Stimulated activated CD8-positive, alpha-beta memory T cell treated with anti-CD3 and anti-CD28 coated beads, Interleukin-2, amount 100 ng/mL, for 1 hour (primary cell): ENCODE measurements around the gene SCN4B.

ENCODE experiments used
- DNase-seq, 2 donors: peaks; one replicate each; pipeline ENCODE4 v3.0.0-alpha.2; 2020; ENCODE audit warnings: low read depth in 2 of 2

SCN4B gene

DNA sequence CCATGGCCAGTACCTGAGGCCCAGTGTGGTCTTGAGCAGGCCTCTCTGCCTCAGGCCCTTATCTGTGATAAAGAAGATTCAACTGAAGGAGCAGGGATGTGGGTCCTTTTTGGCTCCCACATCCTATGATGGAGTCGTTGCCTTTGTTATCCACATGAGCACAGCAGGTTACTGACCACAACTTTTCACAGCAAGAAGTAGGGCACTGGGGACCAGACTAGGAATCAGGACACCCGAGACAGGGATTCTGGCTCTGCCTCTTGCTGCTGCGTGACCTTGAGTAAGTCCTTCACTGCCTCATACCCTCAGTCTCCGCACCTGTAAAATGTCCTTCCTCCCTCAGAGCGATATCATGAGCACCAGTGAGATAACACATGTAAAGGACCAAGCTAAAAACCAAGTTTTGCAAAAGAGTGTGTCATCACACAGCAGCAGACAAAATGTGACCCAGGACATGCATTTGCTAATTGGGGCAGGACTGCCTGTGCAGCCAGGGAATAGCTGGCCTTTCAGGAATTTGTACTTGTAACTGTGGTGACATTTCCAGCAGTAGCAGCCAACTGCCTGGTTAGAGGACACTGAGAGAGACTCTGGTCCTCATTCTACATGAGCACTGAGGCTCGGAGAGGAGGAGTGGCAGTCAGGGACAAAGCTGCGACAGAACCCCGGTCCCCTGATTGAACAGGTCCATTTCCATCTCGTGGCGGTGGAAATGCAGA, 52.6 kb downstream of the SCN4B start:
- DNase-seq: no peak

DNA sequence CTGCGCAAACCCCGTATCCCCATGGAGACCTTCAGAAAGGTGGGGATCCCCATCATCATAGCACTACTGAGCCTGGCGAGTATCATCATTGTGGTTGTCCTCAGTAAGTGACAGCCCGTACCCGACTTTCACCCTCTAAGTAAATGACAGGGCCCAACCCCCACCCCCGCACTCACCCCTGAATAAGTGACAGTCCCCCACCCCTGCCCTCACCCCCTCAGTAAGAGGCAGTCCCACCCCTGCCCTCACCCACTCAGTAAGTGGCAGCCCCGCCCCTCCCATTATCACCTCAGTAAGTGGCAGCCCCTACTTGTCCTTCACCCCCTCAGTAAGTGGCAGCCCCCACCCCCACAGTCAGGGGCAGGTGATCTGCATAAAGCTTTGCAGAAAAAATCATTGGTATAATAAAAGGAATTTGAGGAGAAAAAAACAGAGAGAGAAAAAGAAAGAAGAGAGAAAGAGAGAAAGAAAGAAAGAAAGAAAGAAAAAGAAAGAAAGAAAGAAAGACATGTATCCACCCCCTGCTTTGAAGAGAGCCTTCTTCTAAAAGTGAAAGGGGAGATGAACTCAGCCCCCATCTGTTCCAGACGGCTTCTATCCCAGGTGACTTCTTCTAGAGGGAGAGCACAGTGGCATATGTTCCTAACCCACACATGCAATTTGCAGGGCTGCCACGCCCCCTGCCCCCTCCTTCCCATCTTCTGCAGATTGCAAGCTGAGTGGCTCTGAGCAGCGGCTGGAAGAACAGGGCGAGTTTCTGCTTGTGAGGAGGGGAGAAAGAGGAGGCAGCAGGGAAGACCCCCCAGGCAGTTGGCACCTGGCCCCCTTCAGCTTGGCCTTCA, 53.4 kb downstream of the SCN4B start:
- no peak for DNase-seq

DNA sequence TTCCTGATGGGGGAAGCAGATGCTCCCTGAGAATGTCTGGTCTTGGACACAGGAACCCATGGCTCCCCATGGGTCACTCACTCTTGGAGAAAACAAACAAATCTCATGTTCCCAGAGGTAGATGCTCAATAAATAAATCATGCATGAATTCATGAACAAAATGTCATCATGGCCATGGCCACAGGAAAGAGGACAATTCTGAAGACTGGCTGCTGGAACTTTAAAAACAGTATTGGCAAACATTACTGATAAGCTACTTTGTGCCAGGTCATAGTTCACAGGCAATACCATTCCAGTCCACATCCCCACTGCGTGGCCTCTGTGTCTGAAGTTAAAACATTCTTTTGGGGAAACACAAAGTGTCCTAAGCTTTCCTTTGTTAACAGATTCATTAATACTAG, 56.7 kb downstream of the SCN4B start:
- DNase-seq: no peak

DNA sequence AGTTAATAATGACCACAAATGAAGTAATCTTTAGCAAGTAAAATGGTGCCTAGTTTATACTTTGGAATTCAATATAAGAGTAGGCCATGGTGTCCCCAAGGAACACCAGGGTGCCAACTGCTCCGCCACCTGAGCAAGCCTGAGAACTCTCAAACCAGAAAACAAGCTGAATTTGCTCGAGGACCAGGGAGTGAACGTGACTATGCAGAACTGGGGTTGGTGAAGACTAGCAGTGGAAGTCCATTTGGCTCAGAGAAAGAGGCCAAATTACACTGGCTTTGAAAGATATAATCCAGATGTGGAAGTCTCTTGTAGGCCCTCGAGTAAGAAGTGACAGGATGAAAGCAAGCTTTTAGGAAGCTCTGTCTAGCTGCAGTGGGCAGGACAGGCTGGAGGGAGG, 57.1 kb downstream of the SCN4B start:
- no peak for DNase-seq

DNA sequence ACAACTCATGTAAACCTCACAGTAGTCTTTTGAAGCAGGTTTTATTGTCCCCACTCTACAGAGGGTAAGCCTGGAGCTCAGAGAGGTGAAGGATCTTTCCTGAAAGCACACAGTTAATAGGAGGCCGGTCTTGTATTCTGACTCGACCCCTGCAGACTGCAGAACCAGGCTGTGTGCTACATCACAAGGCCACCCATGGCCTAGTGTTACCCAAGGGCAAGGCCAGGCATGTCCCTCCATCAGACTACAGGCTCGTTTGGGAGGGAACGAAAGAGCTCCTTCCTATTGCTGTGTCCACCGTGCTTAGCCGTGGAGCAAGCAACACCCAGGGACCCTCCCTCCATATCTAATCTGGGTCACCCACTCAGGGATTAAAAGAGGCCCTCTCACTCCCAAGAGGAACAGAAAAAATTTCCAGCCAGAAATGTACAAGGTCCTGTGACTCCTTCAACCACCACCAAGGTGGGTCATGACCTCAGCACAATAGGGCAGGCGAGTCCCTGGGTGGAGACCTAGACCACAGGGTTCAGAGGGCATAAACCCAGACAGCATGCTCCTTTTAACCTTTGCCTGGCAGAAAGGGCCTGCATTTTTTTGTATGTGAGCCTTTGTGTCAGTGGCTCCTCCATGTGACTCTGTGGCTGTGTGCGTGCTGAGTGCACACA, 59.6 kb downstream of the SCN4B start:
- no peak for DNase-seq

DNA sequence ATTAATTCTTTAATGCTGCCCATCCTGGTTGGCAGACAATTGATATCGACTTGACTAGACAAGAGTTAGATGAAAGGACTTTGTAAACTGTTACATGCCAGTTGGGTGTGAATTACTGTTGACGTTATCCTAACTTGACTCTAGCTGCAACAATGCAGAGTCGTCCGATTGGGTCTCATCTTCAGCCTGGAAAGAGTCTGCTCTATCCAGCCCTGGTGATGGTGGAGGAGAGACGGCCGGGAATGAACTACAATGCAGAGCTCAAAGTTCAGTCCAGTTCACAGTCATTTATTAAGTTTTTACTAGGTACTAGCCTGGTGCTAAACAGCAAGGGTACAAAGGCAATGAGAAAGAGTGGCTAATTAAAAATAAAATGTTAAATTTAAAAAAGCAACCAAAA, 60.9 kb downstream of the SCN4B start:
- no peak for DNase-seq

DNA sequence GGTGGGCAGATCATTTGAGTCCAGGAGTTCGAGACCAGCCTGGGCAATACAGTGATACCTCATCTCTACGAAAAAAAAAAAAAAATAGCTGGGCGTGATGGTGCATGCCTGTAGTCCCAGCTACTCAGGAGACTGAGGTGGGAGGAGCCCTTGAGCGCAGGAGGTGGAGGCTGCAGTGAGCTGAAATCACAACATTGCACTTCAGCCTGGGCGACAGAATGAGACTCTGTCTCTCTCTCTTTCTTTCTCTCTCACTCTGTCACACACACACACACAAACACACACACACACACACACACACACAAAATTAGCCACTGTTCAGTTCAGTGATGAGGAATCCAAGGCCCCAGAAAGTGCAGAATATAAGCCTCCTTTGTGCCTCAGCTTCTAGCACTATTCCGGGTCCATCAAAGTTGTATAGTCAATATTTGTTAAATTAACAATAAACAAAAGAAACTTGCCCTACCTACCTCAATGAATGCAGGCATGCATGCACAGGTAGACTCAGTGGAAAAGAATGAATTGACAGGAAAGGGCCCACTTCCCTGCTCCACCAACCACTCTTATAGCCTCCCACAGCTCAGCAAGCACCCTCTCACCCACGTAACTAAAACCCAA, 62.0 kb downstream of the SCN4B start:
- DNase-seq: no peak

DNA sequence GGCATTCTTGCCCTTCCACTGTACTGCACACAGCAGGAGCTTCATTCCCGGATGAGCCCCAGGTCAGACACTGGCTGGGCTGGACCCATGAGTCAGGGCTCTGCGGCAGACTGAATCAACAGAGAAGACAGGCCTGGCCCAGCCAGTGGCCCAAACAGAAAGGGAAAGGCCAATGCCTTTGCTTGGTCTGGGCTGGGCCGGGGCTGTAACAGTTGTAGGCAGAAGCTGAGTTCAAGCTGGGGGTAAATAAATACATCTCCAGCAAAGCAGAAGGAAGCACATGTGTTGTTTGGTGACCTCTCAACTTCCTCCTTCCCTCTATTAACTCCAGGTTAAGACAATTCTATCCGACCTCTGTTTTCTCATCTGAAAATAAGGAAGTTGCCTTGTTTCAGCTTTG, 64.1 kb downstream of the SCN4B start:
- no peak for DNase-seq

DNA sequence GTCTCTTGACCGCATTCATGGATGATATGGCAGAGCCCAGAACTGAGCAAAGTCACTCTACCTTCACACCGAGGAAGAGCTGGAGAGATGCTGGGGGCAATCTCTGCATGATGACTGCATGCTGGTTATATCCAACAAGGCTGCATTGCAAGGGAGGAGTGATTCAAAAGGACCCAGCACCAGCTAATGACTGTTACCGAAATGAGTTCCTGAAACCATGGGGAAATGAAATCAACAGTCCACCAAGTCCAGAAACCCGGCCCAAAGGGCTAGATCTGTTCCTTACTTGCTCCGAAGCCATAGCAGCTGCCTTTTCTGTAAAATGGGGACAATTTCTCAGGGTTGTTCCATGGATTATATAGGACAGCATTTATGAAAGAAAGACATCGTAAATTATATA, 64.7 kb downstream of the SCN4B start:
- DNase-seq: no peak

DNA sequence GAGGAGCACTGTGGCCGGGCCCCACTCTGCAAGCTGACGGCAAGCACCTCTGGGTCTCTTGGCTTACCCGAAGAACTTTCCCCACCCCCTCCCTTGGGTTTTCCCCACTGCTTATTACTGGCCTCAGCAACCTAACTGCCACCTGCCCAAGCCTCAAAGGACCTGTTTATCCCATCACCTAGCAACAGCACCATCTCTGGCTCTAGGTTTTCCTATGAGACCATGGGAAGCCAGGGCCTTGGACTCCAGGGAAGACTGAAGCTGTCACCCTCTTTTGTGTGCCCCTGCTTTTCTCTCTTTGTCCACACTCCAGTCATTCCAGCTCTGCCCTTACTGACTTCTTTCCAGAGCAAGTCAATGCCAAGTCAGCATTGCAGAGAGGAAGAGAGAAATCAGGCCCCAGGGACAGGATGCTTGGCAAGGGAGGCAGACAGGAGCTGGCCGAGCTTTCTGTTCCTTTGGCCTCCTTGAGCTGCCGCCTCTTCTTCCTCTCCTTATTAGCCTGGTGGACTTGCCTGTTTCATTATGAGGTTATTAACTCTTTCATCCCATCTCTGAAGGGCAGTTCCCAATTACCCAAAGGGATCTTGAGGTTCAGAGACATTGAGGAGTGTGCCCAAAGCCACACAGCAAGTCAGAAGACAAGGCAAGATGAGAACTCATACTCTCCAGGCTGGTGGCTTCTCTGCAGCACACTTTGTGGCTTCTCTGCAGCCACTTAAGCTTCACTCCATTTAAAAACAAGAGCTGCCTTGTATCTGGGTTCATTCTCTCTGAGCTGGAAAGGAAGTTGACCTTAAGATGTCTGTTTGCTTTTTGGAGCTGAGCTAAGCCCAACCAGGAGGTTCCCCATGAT, 65.5 kb downstream of the SCN4B start, which contains the start of gene SMIM35:
Gene SMIM35, minus strand, starts transcription at position 51 of the 856 bp plus-strand sequence. CDS start 206 bp downstream, outside the sequence.
- DNase-seq: no peak

DNA sequence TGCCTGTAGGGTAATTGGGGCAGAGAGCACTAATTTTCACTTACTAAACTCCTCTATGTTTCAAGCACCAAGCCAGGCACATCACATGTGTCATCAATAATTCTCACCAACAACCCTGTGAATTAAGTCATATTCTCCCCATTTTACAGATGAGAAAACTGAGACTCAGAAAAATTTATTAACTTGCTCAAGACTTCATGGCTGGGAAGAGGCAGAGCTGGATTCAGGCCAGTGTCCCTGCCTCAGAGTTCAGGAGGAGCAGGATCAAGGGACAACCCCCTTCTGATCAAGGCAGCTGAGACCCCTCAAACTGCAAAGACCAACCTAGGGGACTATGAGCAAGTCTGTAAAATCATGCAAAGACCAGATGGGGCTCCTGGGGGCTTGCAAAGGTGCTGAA, 68.0 kb downstream of the SCN4B start:
- DNase-seq: no peak

DNA sequence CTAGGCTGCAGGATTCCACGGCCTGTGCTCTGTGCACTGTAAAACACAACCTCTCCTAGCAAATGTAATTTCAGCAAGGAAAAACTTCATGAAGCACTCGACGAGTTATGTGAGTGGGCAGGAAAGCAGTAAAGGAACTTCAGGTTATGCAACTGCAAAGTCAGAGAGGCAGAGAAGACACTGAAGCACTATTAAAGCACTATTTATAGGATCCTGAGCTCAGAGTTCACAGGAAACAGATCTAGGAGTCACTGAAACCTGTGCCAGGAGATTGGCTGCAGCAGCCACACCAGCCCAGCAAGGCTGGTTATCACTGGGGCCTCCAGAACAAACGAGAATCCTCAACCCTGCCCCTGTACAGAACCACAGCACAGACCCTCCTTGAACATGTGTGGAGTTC, 68.4 kb downstream of the SCN4B start:
- DNase-seq: no peak
